BE2C (cell line): ENCODE data around the gene GABPB1. TPM values are rescaled to one million over a fixed set of nuclear protein-coding genes. Genes with fewer than 3 reads are reported as not detected.
"Not testable (repeated sequence)": the region's sequence is repeated elsewhere in the genome, so short reads cannot be mapped to it uniquely, and the experiment has no call there.

ENCODE experiments used
- DNase-seq: peaks from one replicate; pipeline ENCODE4 v3.0.0-alpha.2; 2020
- H3K27me3 ChIP-seq: fragments of 250-450 bp; sonication (Bioruptor Pico); 2 replicates; pipeline ENCODE4 v1.5.1; 2020; ENCODE audit warnings: mild to moderate bottlenecking
- H3K36me3 ChIP-seq: fragments of 250-450 bp; sonication (Bioruptor Pico); 2 replicates; pipeline ENCODE4 v1.5.1; 2020; ENCODE audit warnings: mild to moderate bottlenecking
- H3K4me1 ChIP-seq: fragments of 250-450 bp; sonication (Bioruptor Pico); 2 replicates; pipeline ENCODE4 v1.5.1; 2020
- H3K4me3 ChIP-seq: 2 replicates; pipeline ENCODE4 v1.5.1; 2011; ENCODE audit warnings: low read depth, low read length
- H3K9me3 ChIP-seq: fragments of 250-450 bp; sonication (Bioruptor Pico); 2 replicates; pipeline ENCODE4 v1.5.1; 2020
- CTCF ChIP-seq: IDR thresholded peaks from 2 replicates; pipeline ENCODE4 v1.5.1; 2012; ENCODE audit warnings: mild to moderate bottlenecking, low read depth, low read length
- polyA plus RNA-seq: library from polyadenylated mRNA; unstranded; fragments of >200 nt; gene quantifications from one replicate; pipeline ENCODE4 v1.2.1, GENCODE V29; 2012; ENCODE audit warnings: low read depth, missing spikeins; ENCODE audit not compliant: insufficient read length, insufficient read depth

The GABPB1 gene
- polyA plus RNA-seq, result 10.5 TPM

GRCh38 chr15:50354838-50355618 is at the start of gene GABPB1:
TSS of gene GABPB1 (minus strand) at chr15:50355198. CDS start at chr15:50309798, 45,400 bp downstream.
- Histone ChIP-seq H3K9me3 (no peaks in the 10 kb centered on the region), H3K4me1 (no peaks in the 10 kb centered on the region), H3K4me3 (peak within 1 kb of the TSS; percentile 99), H3K36me3 (peaks cover 37% of the 10 kb centered on the region), H3K27me3 (no peaks in the 10 kb centered on the region)
- DNase-seq, result peak; percentile 91
- TF ChIP-seq CTCF, result no peak

- H3K36me3 ChIP-seq, H3K4me1 ChIP-seq, DNase-seq, H3K4me3 ChIP-seq, H3K9me3 ChIP-seq, H3K27me3 ChIP-seq: not testable (repeated sequence)
These were observed 36.6 kb upstream of the GABPB1 start for GRCh38 chr15:50391561-50391960.

GRCh38 chr15:50390554-50391264 is 35.7 kb upstream of the GABPB1 start:
- no peak for TF ChIP-seq CTCF
- H3K27me3 ChIP-seq, result no peaks in the 10 kb centered on the region
- no peaks in the 10 kb centered on the region for H3K36me3 ChIP-seq
- H3K9me3 ChIP-seq, result no peaks in the 10 kb centered on the region
- no peaks in the 10 kb centered on the region for H3K4me1 ChIP-seq
- no peak for DNase-seq
- H3K4me3 ChIP-seq, result no peak overlapping the region

- not testable (repeated sequence) for H3K9me3 ChIP-seq, H3K27me3 ChIP-seq, H3K4me1 ChIP-seq, DNase-seq, H3K4me3 ChIP-seq, H3K36me3 ChIP-seq
These were observed 27.4 kb upstream of the GABPB1 start for GRCh38 chr15:50382408-50382807.

GRCh38 chr15:50381438-50381837 is 26.4 kb upstream of the GABPB1 start:
- no peaks in the 10 kb centered on the region for H3K4me1 ChIP-seq
- H3K9me3 ChIP-seq, result no peaks in the 10 kb centered on the region
- no peak overlapping the region for H3K4me3 ChIP-seq
- H3K27me3 ChIP-seq, result no peaks in the 10 kb centered on the region
- H3K36me3 ChIP-seq, result no peaks in the 10 kb centered on the region
- no peak for TF ChIP-seq CTCF
- DNase-seq, result no peak

GRCh38 chr15:50380089-50380488 is 25.1 kb upstream of the GABPB1 start:
- Histone ChIP-seq H3K4me1 (no peaks in the 10 kb centered on the region), H3K9me3 (no peaks in the 10 kb centered on the region), H3K27me3 (no peaks in the 10 kb centered on the region), H3K36me3 (no peaks in the 10 kb centered on the region), H3K4me3 (no peak overlapping the region)
- TF ChIP-seq CTCF, result no peak
- no peak for DNase-seq

- not testable (repeated sequence) for H3K36me3 ChIP-seq, H3K9me3 ChIP-seq, DNase-seq, H3K27me3 ChIP-seq, H3K4me3 ChIP-seq, H3K4me1 ChIP-seq
These were observed 24.4 kb upstream of the GABPB1 start for GRCh38 chr15:50379413-50379812.
